Testis (tissue), 2 donors: ENCODE measurements around the gene SOX6.

Experiments used
- CTCF ChIP-seq, 3 experiments: fragments of 450-650 bp in 2 of 3; fragments of 200-600 bp in 1 of 3; sonication (generic) in 1 of 3; IDR thresholded peaks; one replicate each; pipeline ENCODE4 v1.5.1; 2016 to 2019; ENCODE audit warnings: antibody characterized with exemption in 3 of 3, mild to moderate bottlenecking in 2 of 3, moderate library complexity in 1 of 3
- POLR2A ChIP-seq: fragments of 450-650 bp; IDR thresholded peaks from one replicate; pipeline ENCODE4 v1.6.1; 2017; ENCODE audit warnings: antibody characterized with exemption, mild to moderate bottlenecking, moderate library complexity

GRCh38 chr11:16367252-16367651 is 10.9 kb upstream of the SOX6 start:
- no peak for TF ChIP-seq CTCF (IDR thresholded peaks at IDR 0.05)
- no peak for TF ChIP-seq POLR2A
